Liver (tissue), 9 donors: ENCODE measurements around the gene CD52. TPM values are rescaled to one million over a fixed set of nuclear protein-coding genes. Genes with fewer than 3 reads are reported as not detected.

ENCODE experiments used
- DNase-seq: peaks from one replicate; pipeline ENCODE4 v3.0.0-alpha.2; 2017; ENCODE audit warnings: low spot score
- H3K27ac ChIP-seq, 2 donors: one replicate each; pipeline ENCODE4 v1.7.0; 2013; ENCODE audit warnings: inconsistent platforms in 2 of 2, low read length in 2 of 2, control low read depth in 1 of 2, low read depth in 1 of 2, mild to moderate bottlenecking in 1 of 2
- H3K27me3 ChIP-seq, 4 donors: one replicate each; pipeline versions ENCODE4 v1.6.1 to v1.7.0; 2013; ENCODE audit warnings: low read length in 3 of 4, inconsistent platforms in 1 of 4, mild to moderate bottlenecking in 1 of 4, moderate library complexity in 1 of 4; ENCODE audit not compliant: control insufficient read depth in 4 of 4, insufficient read depth in 4 of 4
- H3K36me3 ChIP-seq, 4 donors: one replicate each; pipeline versions ENCODE4 v1.6.1 to v1.7.0; 2013; ENCODE audit warnings: low read length in 3 of 4, mild to moderate bottlenecking in 3 of 4, low read depth in 1 of 4, moderate library complexity in 1 of 4; ENCODE audit not compliant: control insufficient read depth in 4 of 4, insufficient read depth in 3 of 4
- H3K4me1 ChIP-seq, 4 donors: one replicate each; pipeline versions ENCODE4 v1.6.1 to v1.7.0; 2013; ENCODE audit warnings: low read length in 3 of 4, mild to moderate bottlenecking in 3 of 4, moderate library complexity in 1 of 4; ENCODE audit not compliant: control insufficient read depth in 4 of 4, insufficient read depth in 4 of 4
- H3K4me3 ChIP-seq, 3 donors: one replicate each; pipeline versions ENCODE4 v1.6.1 to v1.7.0; 2013; ENCODE audit warnings: low read length in 3 of 3, control low read depth in 1 of 3, low read depth in 1 of 3, mild to moderate bottlenecking in 1 of 3
- H3K9ac ChIP-seq, 2 donors: one replicate each; pipeline ENCODE4 v1.7.0; 2013; ENCODE audit warnings: low read length in 2 of 2, mild to moderate bottlenecking in 2 of 2, moderate library complexity in 2 of 2, control low read depth in 1 of 2, low read depth in 1 of 2
- H3K9me3 ChIP-seq, 4 donors: one replicate each; pipeline versions ENCODE4 v1.6.1 to v1.7.0; 2013; ENCODE audit warnings: low read length in 3 of 4; ENCODE audit not compliant: control insufficient read depth in 4 of 4
- ATF3 ChIP-seq: IDR thresholded peaks from 2 replicates; pipeline ENCODE4 v1.6.1; 2016; ENCODE audit warnings: antibody characterized with exemption
- EGR1 ChIP-seq, 2 donors: IDR thresholded peaks; 2 replicates each; pipeline ENCODE4 v1.6.1; 2016 to 2018; ENCODE audit warnings: antibody characterized with exemption in 2 of 2, low read depth in 2 of 2
- FOXA1 ChIP-seq: IDR thresholded peaks from 2 replicates; pipeline ENCODE4 v1.6.1; 2016; ENCODE audit warnings: antibody characterized with exemption
- FOXA2 ChIP-seq: IDR thresholded peaks from 2 replicates; pipeline ENCODE4 v1.6.1; 2016; ENCODE audit warnings: antibody characterized with exemption
- GABPA ChIP-seq, 2 donors: IDR thresholded peaks in 1 of 2; conservative IDR thresholded peaks in 1 of 2; 2 replicates each; pipeline ENCODE4 v1.6.1; 2016; ENCODE audit warnings: antibody characterized with exemption in 2 of 2, mild to moderate bottlenecking in 1 of 2, moderate library complexity in 1 of 2
- HNF4A ChIP-seq, 2 donors: conservative IDR thresholded peaks; 2 replicates each; pipeline ENCODE4 v1.6.1; 2016; ENCODE audit warnings: antibody characterized with exemption in 2 of 2, mild to moderate bottlenecking in 2 of 2
- HNF4G ChIP-seq: IDR thresholded peaks from 2 replicates; pipeline ENCODE4 v1.6.1; 2016; ENCODE audit warnings: antibody characterized with exemption
- JUND ChIP-seq, 2 donors: IDR thresholded peaks; 2 replicates each; pipeline ENCODE4 v1.6.1; 2016; ENCODE audit warnings: antibody characterized with exemption in 2 of 2
- NR2F2 ChIP-seq: IDR thresholded peaks from 2 replicates; pipeline ENCODE4 v1.6.1; 2016; ENCODE audit warnings: antibody characterized with exemption
- RAD21 ChIP-seq, 2 donors: IDR thresholded peaks; 2 replicates each; pipeline ENCODE4 v1.6.1; 2016; ENCODE audit warnings: antibody characterized with exemption in 2 of 2, mild to moderate bottlenecking in 2 of 2
- SP1 ChIP-seq: IDR thresholded peaks from 2 replicates; pipeline ENCODE4 v1.6.1; 2018; ENCODE audit warnings: antibody characterized with exemption, mild to moderate bottlenecking
- TAF1 ChIP-seq: conservative IDR thresholded peaks from 2 replicates; pipeline ENCODE4 v1.6.1; 2016; ENCODE audit warnings: antibody characterized with exemption, mild to moderate bottlenecking
- YY1 ChIP-seq: IDR thresholded peaks from 2 replicates; pipeline ENCODE4 v1.6.1; 2016; ENCODE audit warnings: antibody characterized with exemption, mild to moderate bottlenecking
- WGBS: extraction: QIAGEN DNeasy Blood & Tissue Kit; methylation state at CpG from one replicate; pipeline ENCODE4 v1.1.7; 2013; 5-methylcytosine and 5-hydroxymethylcytosine counted together
- polyA plus RNA-seq, 2 donors: library from polyadenylated mRNA; stranded (reverse) in 1 of 2; unstranded in 1 of 2; fragments of 200-250 nt in 1 of 2; fragments of >200 nt in 1 of 2; fragmentation: Nextera tagmentation in 1 of 2; extraction: Ambion mirVana in 1 of 2; gene quantifications; one replicate each; pipeline versions ENCODE4 v1.2.1 to v1.2.3, GENCODE V29; 2013 to 2015
- total RNA-seq, 2 donors: library from RNA; depleted of rRNA; stranded (reverse); fragments of >200 nt; gene quantifications; one replicate each; pipeline ENCODE4 v1.2.3, GENCODE V29; 2014
- TF ChIP-seq, protein P1 (sequence below): IDR thresholded peaks from 2 replicates; pipeline ENCODE4 v1.6.1; 2016; ENCODE audit warnings: antibody characterized with exemption, mild to moderate bottlenecking
- TF ChIP-seq, protein P2 (sequence below): IDR thresholded peaks from 2 replicates; pipeline ENCODE4 v1.6.1; 2016; ENCODE audit warnings: antibody characterized with exemption
- TF ChIP-seq, protein P3 (sequence below): fragments of 150-350 bp; IDR thresholded peaks from 2 replicates; pipeline ENCODE4 v1.5.1; 2017; ENCODE audit warnings: improper control_type of control experiment, low read depth, low read length; ENCODE audit not compliant: missing input control
- TF ChIP-seq, protein P4 (sequence below): IDR thresholded peaks from 2 replicates; pipeline ENCODE4 v1.6.1; 2016; ENCODE audit warnings: antibody characterized with exemption
- donor health status: healthy.
- donor health status: healthy.
- donor health status: healthy.
- donor health status: healthy.
- donor health status: healthy.

Gene CD52
- total and polyA plus RNA-seq, 4 donors = 1.7 to 16.4 (median 8.9) TPM

DNA sequence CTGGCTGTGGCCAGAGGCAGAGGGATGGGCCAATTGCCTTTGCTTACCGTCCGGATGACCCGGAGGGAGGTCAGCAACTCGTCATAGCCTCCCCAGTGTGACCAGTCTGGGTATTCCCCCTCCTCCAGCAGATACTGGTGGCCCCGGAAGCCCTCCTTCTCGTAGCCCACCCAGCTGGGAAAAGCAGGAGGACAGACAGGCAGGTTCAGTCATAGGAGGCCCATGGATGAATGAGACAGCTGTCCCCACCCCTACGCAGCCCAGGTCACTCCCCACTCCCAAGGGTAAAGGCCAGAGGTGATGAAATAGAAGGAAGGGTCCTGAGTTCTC is 19.4 kb downstream of the CD52 start (continued):
- TF ChIP-seq, protein P1, sequence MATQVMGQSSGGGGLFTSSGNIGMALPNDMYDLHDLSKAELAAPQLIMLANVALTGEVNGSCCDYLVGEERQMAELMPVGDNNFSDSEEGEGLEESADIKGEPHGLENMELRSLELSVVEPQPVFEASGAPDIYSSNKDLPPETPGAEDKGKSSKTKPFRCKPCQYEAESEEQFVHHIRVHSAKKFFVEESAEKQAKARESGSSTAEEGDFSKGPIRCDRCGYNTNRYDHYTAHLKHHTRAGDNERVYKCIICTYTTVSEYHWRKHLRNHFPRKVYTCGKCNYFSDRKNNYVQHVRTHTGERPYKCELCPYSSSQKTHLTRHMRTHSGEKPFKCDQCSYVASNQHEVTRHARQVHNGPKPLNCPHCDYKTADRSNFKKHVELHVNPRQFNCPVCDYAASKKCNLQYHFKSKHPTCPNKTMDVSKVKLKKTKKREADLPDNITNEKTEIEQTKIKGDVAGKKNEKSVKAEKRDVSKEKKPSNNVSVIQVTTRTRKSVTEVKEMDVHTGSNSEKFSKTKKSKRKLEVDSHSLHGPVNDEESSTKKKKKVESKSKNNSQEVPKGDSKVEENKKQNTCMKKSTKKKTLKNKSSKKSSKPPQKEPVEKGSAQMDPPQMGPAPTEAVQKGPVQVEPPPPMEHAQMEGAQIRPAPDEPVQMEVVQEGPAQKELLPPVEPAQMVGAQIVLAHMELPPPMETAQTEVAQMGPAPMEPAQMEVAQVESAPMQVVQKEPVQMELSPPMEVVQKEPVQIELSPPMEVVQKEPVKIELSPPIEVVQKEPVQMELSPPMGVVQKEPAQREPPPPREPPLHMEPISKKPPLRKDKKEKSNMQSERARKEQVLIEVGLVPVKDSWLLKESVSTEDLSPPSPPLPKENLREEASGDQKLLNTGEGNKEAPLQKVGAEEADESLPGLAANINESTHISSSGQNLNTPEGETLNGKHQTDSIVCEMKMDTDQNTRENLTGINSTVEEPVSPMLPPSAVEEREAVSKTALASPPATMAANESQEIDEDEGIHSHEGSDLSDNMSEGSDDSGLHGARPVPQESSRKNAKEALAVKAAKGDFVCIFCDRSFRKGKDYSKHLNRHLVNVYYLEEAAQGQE = no peak
- TF ChIP-seq JUND (IDR thresholded peaks at IDR 0.05) (no peak), HNF4A (conservative IDR thresholded peaks at IDR 0.05) (no peak)

DNA sequence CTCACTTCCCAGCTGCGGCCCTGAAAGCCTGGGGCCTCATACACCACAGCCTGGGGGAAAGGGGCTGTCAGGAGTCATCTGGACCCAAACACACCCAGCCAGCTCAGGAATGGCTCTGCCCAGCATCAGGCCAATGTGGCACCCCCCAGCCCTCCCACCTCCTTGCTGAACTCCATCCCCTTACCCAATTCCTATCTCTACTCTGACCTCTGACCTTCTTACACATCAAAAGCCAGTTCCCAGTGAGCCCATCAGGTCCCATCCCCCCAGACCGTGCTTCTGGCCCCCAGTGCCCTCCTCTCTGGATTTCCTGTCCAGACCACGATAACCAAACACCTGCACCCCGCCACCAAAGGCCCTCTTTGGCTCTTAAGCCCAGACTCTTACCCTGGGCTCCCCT is 19.9 kb downstream of the CD52 start:
- 86% methylated on average over 4 of the region's 4 CpGs for WGBS
- no peak for TF ChIP-seq EGR1 (IDR thresholded peaks at IDR 0.05; ENCODE audit: low read depth in 2 of 2)
- no peak for TF ChIP-seq FOXA1
- TF ChIP-seq RAD21 (IDR thresholded peaks at IDR 0.05) = no peak
- TF ChIP-seq, protein P2, sequence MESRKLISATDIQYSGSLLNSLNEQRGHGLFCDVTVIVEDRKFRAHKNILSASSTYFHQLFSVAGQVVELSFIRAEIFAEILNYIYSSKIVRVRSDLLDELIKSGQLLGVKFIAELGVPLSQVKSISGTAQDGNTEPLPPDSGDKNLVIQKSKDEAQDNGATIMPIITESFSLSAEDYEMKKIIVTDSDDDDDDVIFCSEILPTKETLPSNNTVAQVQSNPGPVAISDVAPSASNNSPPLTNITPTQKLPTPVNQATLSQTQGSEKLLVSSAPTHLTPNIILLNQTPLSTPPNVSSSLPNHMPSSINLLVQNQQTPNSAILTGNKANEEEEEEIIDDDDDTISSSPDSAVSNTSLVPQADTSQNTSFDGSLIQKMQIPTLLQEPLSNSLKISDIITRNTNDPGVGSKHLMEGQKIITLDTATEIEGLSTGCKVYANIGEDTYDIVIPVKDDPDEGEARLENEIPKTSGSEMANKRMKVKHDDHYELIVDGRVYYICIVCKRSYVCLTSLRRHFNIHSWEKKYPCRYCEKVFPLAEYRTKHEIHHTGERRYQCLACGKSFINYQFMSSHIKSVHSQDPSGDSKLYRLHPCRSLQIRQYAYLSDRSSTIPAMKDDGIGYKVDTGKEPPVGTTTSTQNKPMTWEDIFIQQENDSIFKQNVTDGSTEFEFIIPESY = no peak
- no peak for TF ChIP-seq YY1
- H3K27ac ChIP-seq = no peak overlapping the region

GRCh38 chr1:26338670-26339069 is 20.9 kb downstream of the CD52 start:
- H3K27ac ChIP-seq = no peak overlapping the region
- H3K36me3 ChIP-seq = no peaks in the 10 kb centered on the region
- no peaks in the 10 kb centered on the region for H3K27me3 ChIP-seq
- 89% methylated on average over 1 of the region's 1 CpG for WGBS
- TF ChIP-seq, protein P3, sequence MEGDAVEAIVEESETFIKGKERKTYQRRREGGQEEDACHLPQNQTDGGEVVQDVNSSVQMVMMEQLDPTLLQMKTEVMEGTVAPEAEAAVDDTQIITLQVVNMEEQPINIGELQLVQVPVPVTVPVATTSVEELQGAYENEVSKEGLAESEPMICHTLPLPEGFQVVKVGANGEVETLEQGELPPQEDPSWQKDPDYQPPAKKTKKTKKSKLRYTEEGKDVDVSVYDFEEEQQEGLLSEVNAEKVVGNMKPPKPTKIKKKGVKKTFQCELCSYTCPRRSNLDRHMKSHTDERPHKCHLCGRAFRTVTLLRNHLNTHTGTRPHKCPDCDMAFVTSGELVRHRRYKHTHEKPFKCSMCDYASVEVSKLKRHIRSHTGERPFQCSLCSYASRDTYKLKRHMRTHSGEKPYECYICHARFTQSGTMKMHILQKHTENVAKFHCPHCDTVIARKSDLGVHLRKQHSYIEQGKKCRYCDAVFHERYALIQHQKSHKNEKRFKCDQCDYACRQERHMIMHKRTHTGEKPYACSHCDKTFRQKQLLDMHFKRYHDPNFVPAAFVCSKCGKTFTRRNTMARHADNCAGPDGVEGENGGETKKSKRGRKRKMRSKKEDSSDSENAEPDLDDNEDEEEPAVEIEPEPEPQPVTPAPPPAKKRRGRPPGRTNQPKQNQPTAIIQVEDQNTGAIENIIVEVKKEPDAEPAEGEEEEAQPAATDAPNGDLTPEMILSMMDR = no peak
- TF ChIP-seq, protein P1 = no peak
- TF ChIP-seq RAD21 (IDR thresholded peaks at IDR 0.05) (no peak), FOXA1 (no peak), SP1 (no peak), NR2F2 (no peak), GABPA (IDR thresholded peaks at IDR 0.05 in 1 of 2, conservative IDR thresholded peaks at IDR 0.05 in 1 of 2) (no peak), FOXA2 (no peak), HNF4A (conservative IDR thresholded peaks at IDR 0.05) (no peak), YY1 (no peak), JUND (IDR thresholded peaks at IDR 0.05) (no peak), ATF3 (no peak), HNF4G (no peak), TAF1 (no peak), EGR1 (IDR thresholded peaks at IDR 0.05; ENCODE audit: low read depth in 2 of 2) (no peak)
- TF ChIP-seq, protein P2 = no peak
- TF ChIP-seq, protein P4, sequence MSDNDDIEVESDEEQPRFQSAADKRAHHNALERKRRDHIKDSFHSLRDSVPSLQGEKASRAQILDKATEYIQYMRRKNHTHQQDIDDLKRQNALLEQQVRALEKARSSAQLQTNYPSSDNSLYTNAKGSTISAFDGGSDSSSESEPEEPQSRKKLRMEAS = no peak
- H3K4me3 ChIP-seq = no peak overlapping the region
- no peaks in the 10 kb centered on the region for H3K9me3 ChIP-seq
- no peak for DNase-seq
- H3K4me1 ChIP-seq = peaks cover 2 to 8% (median 5%) of the 10 kb centered on the region in 4 donors
- H3K9ac ChIP-seq = no peak overlapping the region

More for the DNA sequence above, 19.9 kb downstream of the CD52 start:
- Histone ChIP-seq H3K27me3 (no peaks in the 10 kb centered on the region), H3K9me3 (no peaks in the 10 kb centered on the region), H3K4me3 (no peak overlapping the region), H3K9ac (no peak overlapping the region), H3K4me1 (peaks cover 2 to 8% (median 5%) of the 10 kb centered on the region in 4 donors), H3K36me3 (no peaks in the 10 kb centered on the region)
- DNase-seq = no peak
